COR-L47 (cell line): ENCODE data around the gene REX1BD.

Experiments
- DNase-seq: peaks from one replicate; lab custom pipeline; 2025; lab: John Stamatoyannopoulos, UW

Gene REX1BD

DNA sequence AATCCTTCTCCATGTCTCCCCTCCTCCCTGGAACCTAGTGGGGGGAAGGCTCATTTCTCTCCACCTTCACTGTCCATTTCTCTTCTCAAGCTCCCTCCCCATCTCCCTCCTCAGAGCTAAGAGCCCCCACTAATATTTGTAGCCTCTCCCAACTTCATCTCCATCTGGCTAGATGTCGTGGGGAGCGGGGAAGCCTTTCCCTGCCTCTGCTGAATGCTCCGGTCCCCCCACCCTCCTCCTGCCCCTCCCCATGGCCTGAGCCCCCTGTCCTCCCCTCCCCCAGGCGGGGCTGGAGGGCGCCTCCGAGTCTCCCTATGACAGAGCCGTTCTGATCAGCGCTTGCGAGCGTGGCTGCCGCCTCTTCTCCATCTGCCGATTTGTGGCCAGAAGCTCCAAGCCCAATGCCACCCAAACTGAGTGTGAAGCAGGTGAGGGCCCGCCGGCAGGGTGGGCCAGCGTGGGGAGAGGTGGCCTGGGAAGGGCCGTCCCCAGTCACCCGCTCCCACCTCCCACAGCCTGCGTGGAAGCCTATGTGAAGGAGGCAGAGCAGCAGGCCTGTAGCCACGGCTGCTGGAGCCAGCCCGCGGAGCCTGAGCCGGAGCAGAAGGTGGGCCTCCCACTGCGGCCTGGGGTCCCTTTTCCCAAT lies 25.1 kb downstream of the REX1BD start:
- no peak for DNase-seq

DNA sequence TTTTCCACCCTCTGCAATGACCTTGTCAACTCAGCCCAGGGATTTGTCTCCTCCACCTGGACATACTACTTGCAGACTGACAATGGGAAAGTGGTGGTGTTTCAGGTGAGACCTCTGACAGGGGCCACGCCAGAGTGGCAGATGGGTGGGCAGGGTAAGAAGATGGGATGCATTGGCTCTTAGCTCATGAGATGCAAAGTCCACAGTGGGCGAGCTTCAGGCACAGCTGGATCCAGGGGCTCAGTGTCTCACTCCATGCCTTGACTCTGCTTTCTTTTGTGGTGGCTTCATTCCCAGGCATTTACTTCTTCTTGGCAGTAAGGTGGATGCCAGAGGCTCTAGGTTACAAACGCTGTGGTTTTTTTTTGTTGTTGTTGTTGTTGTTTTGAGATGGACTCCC lies 27.4 kb downstream of the REX1BD start:
- no peak for DNase-seq

DNA sequence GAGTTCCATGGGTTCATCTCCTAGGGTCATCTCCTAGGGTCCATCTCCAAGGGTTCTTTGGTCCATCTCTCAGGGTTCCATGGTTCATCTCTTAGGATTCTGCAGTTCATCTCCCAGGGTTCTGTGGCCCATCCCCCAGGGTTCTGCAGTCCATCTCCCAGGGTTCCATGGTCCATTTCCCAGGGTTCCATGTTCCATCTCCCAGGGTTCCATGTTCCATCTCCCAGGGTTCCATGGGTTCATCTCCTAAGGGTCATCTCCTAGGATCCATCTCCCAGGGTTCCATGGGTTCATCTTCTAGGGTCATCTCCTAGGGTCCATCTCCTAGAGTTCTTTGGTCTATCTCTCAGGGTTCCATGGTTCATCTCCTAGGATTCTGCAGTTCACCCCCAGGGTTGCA lies 29.0 kb downstream of the REX1BD start:
- no peak for DNase-seq

DNA sequence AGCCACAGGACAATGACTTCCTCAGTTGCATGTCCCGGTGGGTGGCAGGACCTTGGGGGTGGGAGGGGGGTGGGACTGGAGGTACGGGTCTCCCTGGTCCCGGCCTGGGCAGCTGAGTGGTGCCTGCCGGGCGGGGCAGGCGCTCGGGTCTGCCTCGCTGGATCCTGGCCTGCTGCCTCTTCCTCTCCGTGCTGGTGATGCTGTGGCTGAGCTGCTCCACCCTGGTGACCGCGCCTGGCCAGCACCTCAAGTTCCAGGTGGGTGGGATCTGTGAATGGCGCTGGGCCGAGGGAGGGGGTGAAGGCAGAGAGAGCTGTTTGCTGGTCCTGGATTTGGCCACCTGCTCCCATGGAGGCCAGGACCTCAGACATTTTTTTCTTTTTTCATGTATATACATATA lies 29.6 kb downstream of the REX1BD start:
- DNase-seq = no peak

DNA sequence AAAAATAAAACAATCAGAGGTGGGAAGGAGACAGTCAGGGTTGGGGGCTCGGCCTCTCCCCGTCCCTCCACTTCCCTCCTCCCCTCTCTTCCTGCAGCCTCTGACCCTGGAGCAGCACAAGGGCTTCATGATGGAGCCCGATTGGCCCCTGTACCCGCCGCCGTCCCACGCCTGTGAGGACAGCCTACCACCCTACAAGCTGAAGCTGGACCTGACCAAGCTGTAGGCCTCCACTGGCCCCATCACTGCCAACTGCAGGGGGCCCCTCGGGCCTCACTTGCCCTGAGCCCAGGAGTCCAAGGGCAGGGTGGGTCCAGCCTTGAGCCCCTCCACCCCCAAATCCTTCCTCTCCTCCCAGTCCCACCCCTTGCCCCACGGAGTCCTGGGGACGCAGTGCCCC lies 31.7 kb downstream of the REX1BD start:
- no peak for DNase-seq

DNA sequence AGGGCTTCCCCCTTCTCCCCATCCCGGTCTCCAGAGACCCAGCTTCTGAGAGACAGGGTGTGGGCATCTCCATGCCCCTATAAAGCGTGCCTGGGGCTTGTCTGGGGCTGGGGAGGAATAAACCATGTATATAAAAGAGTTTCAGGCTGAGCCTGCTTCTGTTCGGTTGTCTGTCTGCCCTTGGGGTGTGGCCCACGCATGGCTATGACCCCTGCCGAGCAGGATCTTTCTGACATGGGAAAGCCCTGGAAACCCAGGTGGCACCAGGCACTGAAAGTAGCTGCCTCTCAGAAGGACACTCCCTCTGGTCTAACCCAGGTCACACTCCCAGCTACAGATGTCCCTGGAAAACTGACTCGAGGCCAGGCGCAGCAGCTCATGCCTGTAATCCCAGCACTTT lies 32.3 kb downstream of the REX1BD start:
- DNase-seq = no peak

DNA sequence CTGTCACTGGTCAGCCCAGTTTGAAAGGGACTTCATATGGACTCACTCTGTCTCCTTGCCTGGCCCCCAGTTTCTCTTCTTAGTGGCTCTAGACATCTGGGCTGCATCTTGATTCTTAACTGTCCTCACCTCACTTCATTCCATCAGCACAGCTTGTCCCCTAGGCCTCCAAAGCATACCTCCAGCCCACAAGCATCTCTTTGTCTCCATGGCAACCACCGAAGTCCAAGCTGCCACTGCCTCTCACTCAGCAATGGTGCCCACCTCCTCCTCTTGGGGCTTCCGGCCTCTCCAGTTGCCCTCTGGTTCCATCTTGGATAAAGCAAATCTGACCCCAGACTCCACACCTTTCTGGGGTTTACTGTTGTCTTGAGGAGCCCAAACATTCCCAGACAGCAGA lies 38.3 kb downstream of the REX1BD start:
- no peak for DNase-seq

DNA sequence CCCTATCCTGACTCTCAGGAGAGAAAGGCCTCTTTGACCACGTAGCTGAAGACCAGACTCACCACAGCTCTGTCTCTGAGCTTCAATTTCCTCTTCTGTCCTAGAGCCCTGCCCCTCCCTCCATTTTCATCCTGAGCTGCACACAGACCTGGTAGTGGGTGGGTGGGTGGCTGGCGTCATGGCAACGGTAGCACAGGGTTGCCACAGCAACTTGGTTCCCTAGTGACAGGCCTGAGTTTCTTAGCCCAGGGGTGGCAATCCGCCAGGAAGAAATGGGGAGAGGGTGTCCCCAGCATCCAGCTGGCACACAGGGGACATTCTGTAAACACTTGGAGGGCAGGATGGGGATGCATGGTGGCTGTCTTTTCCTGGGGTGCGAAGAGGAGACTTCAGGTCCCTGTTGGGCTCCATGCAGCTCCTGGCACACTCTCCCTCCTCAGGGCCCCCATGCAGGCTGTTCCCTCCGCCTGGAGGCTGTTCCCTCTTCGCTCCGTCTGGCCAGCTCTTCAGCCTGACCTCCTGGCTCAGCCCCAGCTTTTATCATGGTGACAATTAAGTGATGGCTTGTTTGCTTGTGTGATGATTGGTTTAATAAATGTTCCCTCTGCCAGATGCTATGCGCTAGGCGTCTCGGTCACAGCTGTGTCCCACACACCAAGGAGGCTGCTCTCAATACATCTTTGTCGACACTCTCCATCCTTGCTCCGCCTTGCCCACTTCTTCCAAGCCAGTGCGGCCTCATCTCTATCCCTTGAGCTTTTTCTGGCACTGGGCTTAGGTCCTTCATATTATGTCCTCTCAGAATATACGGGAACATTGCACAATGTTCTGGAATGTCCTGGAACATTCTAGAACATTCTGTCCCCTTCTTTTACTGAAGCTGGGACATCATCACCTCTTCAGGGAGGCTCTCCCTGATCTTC lies 40.8 kb downstream of the REX1BD start:
- peak; percentile 63 for DNase-seq

DNA sequence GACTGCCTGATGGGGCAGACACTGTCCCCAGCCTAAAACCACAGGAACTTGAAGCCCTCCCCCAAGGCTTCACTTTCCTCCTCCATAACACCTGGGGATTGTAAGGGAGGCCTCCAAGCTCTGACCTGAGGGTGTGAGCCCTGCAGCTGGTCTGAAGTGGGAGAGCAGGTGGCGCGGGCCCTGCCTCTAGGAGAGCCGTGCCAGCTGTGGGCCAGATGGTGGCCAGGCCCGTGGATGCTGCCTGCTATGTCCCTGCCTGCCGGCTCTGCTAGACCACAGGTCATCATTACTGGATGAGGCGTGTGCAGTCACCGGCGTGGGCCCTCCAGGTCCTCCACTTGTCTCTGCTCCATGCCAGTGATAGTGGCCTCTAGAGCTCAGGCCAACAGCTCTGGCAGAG lies 44.7 kb downstream of the REX1BD start:
- no peak for DNase-seq

DNA sequence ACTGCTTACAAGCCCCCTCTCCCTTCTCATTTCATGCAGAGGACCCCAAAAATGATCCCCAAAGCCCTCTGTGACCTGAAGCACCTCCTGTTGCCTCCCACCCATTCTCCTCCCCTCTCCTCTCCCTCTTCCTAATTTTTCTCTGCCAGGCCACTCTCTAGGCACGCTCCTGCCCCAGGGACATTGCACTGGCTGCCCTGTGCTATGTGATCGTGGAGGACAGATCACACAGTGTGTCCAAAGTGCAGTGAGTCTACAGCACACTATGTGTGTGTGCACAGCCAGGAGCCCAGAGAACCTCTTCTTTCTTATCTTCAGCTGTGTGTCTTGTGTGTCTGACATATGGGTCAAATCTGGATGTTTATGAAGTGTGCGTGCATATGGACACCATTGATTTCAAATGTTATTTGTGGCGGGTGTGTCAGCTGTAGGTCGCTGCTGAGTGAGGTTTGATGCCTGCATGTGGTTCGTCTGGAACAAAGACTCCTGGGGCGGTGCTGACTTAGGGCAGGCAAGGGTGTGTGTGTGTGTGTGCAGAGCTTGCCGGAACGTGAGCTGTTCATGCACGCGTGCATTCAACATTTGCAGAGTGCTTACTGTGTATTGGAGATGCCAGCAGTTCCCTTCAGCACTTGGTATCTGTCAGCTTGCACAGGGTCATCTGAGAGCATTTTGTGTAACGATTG lies 46.2 kb downstream of the REX1BD start:
- no peak for DNase-seq

DNA sequence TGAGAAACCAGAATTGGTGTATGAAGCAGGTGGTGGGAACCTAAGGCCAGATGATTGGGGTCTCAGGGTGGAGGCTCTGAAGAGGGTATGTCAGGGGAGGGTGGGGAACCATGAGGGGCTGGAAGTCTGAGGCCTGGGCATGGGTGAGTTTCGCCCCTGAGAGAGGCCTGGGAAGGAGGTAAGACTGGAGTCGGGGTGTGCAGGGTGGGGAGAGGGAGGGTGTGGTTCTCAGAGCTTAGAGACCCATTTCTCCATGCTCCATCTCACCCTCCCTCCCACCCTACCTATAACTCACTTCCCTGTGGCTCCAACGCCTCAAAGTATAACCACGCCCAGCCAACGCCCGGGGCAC lies 47.2 kb downstream of the REX1BD start:
- DNase-seq = no peak

DNA sequence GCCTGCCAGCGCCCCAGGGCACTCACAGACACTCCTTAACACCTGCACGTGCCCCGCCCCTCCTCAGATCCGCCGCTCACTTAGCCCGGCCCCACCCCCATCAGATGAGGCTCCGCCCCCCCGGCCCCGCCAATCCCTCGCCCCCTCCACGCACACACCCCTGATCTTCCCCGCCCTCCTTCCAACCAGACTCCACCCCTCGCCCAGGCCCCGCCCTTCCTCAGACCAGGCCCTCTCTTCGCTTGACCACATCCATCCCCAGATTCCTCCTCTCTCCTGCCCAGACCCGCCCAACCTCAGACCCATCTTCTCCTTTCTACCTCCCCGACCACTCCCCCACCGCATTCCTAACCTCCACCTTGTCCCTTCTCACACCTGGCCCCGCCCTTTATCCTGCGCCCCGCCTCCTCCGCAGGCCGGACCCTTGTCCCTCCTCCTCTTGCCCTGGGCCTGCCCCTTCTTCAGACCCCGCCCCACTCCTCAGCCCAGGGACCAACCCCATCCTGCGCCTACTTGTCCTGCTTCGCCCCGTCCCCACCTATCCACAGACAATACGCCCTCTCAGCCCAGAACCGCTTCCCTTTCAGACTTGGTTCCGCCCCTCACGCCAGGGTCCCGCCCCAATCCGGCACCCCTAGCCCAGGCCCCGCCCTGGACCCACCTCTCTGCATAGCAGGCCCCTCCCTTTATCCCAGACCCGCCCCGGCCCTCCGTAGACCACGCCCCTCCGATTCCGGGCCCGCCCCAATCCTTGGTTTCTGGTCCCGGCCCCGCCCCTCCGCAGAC lies 47.8 kb downstream of the REX1BD start:
- peak; percentile 97 for DNase-seq

DNA sequence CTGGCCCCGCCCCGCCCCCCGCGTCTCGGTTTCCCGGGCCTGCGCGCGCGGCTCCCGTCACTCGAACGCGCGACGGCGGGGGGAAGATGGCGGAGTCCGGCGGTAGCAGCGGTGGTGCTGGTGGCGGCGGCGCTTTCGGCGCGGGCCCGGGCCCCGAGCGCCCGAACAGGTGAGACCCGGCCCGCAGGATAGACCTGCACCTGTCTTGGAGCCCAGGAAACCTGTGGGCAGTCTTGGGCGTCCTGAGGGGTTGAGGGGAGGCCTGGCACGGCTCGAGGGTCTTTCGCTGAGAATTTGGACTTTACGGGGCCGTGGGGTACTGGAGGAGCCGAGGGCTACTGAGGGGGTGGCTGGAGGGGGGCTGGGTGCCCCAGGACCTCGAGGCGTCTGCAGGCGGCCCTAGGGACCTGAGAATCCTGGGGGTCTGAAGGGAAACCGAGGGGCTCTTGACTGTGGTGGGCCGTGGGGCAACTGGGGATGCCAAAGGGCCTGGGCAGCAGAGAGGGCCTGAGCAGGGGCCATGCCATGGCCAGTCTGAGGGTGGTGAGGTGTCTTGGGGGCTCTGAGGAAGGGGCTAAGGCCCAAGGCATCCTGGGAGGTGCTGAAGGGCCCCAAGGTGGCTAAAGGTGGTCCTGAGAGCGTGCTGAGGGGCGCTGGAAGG lies 48.5 kb downstream of the REX1BD start, which contains the start of gene KLHL26:
Gene KLHL26, plus strand, starts transcription at position 60 of the 661 bp plus-strand sequence. Its CDS starts 27 bp downstream, at position 87.
- no peak for DNase-seq

DNA sequence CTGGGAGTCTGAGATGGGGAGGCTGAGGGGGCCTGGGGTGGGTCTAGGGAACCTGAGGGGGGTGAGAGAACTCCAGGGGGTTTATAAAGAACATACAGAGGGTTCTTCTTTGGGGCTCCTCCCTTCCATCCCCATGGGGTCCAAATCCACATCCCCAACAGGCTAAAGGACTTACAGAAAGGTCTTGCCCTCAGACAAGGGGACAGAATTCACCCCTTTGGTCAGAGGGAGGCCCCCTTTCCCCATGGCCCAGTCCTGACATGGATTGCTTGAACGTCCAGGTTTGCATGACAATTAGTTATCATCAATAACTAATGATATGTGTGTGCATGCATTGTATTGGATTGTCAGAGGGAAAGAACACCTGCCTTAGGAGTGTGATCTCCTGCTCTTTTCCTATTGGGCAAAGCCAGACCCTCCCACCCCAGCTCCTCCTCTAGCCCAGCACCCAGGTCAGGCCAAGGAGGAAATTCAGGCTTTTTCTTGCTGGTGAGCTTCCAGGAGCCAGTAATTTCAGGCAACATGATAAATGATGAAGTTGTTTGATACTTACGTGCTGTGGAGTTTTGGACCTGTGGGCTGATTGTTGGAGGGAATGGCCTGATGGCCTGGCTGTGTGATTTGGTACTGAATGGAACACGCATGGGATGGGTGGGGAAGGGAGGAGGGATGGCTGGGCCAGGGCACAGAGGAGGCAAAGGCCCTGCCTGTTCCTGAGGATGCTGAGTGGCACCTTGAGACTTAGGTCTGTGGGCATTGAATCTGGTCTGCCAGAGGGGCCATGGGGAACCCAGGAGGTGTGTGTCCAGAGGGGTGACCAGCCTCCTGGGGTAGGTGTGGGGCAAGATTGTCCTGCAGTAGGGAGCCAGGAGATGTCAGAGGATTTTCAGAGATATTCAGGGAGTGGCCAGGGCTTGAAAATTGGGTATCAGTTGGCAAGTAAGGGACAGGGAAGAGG lies 49.4 kb downstream of the REX1BD start:
- DNase-seq = no peak

DNA sequence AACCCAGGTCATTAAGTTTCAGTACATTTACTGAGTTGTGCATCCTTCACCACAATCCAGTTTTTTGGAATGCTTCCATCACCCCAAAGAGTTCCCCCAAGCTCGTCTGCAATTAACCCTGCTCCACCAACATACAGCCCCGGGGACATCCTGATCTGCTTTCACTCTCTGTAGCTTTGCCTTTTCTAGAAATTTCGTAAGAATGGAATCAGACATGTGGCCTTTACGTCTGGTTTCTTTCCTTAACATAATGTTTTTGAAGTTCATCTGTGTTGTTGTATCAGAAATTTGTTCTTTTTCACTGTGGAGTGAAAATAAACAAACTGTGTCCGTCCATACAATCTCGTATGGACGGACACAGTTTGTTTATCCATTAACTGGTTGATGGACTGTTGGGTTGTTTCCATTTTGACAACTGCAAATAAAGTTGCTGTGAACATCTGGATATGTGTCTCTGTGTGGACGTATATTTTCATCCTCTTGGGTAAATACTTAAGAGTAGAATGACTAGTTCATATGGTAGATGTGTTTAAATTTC lies 51.2 kb downstream of the REX1BD start:
- no peak for DNase-seq
